ENCODE measurements around the gene HS6ST2.

HS6ST2 gene

GRCh38 chrX:132594129-132594528 is 364.3 kb downstream of the HS6ST2 start:
- TF ChIP-seq CTCF (IDR thresholded peaks at IDR 0.05; ENCODE audit: extremely low read depth, insufficient read depth, missing control alignments): no peak
- no peak for DNase-seq (ENCODE audit: low spot score)

GRCh38 chrX:132592880-132593279 is 365.5 kb downstream of the HS6ST2 start:
- in situ Hi-C loops (cut with MboI; ENCODE audit: low pct_unique_long_range_greater_than_20kb, low sequenced_read_pairs, unreplicated experiment): no loop called here
- DNase-seq (ENCODE audit: low spot score): peak; percentile 5
- peak; percentile 49 for TF ChIP-seq CTCF (IDR thresholded peaks at IDR 0.05; ENCODE audit: extremely low read depth, insufficient read depth, missing control alignments)

More at GRCh38 chrX:132594129-132594528, 364.3 kb downstream of the HS6ST2 start:
- in situ Hi-C loops (cut with MboI; ENCODE audit: low pct_unique_long_range_greater_than_20kb, low sequenced_read_pairs, unreplicated experiment): no loop called here

- in situ Hi-C loops (cut with MboI; ENCODE audit: low pct_unique_long_range_greater_than_20kb, low sequenced_read_pairs, unreplicated experiment): no loop called here
- no peak for TF ChIP-seq CTCF (IDR thresholded peaks at IDR 0.05; ENCODE audit: extremely low read depth, insufficient read depth, missing control alignments)
- DNase-seq (ENCODE audit: low spot score): no peak
Observed at GRCh38 chrX:132591719-132592275, 366.6 kb downstream of the HS6ST2 start.

GRCh38 chrX:132590350-132591026 is 367.9 kb downstream of the HS6ST2 start:
- DNase-seq (ENCODE audit: low spot score): no peak
- in situ Hi-C loops (cut with MboI; ENCODE audit: low pct_unique_long_range_greater_than_20kb, low sequenced_read_pairs, unreplicated experiment): no loop called here
- no peak for TF ChIP-seq CTCF (IDR thresholded peaks at IDR 0.05; ENCODE audit: extremely low read depth, insufficient read depth, missing control alignments)

- no peak for TF ChIP-seq CTCF (IDR thresholded peaks at IDR 0.05; ENCODE audit: extremely low read depth, insufficient read depth, missing control alignments)
- no peak for DNase-seq (ENCODE audit: low spot score)
- in situ Hi-C loops (cut with MboI; ENCODE audit: low pct_unique_long_range_greater_than_20kb, low sequenced_read_pairs, unreplicated experiment): no loop called here
Observed at GRCh38 chrX:132584936-132585335, 373.5 kb downstream of the HS6ST2 start.

- no peak for DNase-seq (ENCODE audit: low spot score)
- in situ Hi-C loops (cut with MboI; ENCODE audit: low pct_unique_long_range_greater_than_20kb, low sequenced_read_pairs, unreplicated experiment): no loop called here
- TF ChIP-seq CTCF (IDR thresholded peaks at IDR 0.05; ENCODE audit: extremely low read depth, insufficient read depth, missing control alignments): no peak
Observed at GRCh38 chrX:132576939-132577338, 381.5 kb downstream of the HS6ST2 start.

Measured in GM13977 (cell line).